Heart left ventricle (tissue), 16 donors: ENCODE measurements around the gene CYP19A1. TPM values are rescaled to one million over a fixed set of nuclear protein-coding genes. Genes with fewer than 3 reads are reported as not detected.
"Not testable (repeated sequence)": the region's sequence is repeated elsewhere in the genome, so short reads cannot be mapped to it uniquely, and the experiment has no call there.

ENCODE experiments used
- ATAC-seq, 4 donors: fragments of 200-7000 bp; cut with Tn5 transposase; one replicate each; pipeline ENCODE4 v1.9.1; 2020 to 2022; ENCODE audit warnings: moderate library complexity in 4 of 4, mild to moderate bottlenecking in 3 of 4, moderate number of reproducible peaks in 1 of 4
- DNase-seq, 5 donors: peaks; one replicate each; pipeline ENCODE4 v3.0.0-alpha.2; 2020
- H3K27ac ChIP-seq, 12 donors: fragments of 200-600 bp; sonication (generic) in 4 of 12; one replicate each; pipeline versions ENCODE4 v1.5.0 to v1.8.0; 2016 to 2022; ENCODE audit warnings: mild to moderate bottlenecking in 2 of 12
- H3K27me3 ChIP-seq, 9 donors: fragments of 200-600 bp; sonication (generic) in 2 of 9; one replicate each; pipeline versions ENCODE4 v1.5.1 to v1.8.0; 2016 to 2022; ENCODE audit warnings: mild to moderate bottlenecking in 3 of 9
- H3K36me3 ChIP-seq, 9 donors: fragments of 200-600 bp; sonication (generic) in 2 of 9; one replicate each; pipeline versions ENCODE4 v1.5.0 to v1.8.0; 2018 to 2022; ENCODE audit warnings: mild to moderate bottlenecking in 2 of 9
- H3K4me1 ChIP-seq, 12 donors: fragments of 200-600 bp; sonication (generic) in 4 of 12; one replicate each; pipeline versions ENCODE4 v1.5.0 to v1.8.0; 2016 to 2022; ENCODE audit warnings: mild to moderate bottlenecking in 3 of 12
- H3K4me3 ChIP-seq, 12 donors: fragments of 200-600 bp; sonication (generic) in 4 of 12; one replicate each; pipeline versions ENCODE4 v1.5.0 to v1.8.0; 2017 to 2022; ENCODE audit warnings: mild to moderate bottlenecking in 9 of 12, moderate library complexity in 4 of 12
- H3K9me3 ChIP-seq, 12 donors: fragments of 200-600 bp; sonication (generic) in 4 of 12; one replicate each; pipeline versions ENCODE4 v1.5.0 to v1.8.0; 2016 to 2022; ENCODE audit warnings: mild to moderate bottlenecking in 1 of 12
- POLR2A ChIP-seq, 2 donors: fragments of 450-650 bp; IDR thresholded peaks; one replicate each; pipeline ENCODE4 v1.6.1; 2017; ENCODE audit warnings: antibody characterized with exemption in 2 of 2, mild to moderate bottlenecking in 2 of 2, moderate library complexity in 2 of 2
- WGBS, 4 donors: extraction: QIAGEN DNeasy Blood & Tissue Kit in 2 of 4; methylation state at CpG; one replicate each; pipeline versions ENCODE4 v1.1.5 to v1.1.7; 2013 to 2018; 5-methylcytosine and 5-hydroxymethylcytosine counted together
- intact Hi-C, 10 donors: fragments of 100-400 bp; cut with DNase I; formaldehyde crosslinking; loops; one replicate each; pipeline versions ENCODE4 v1.11.1 to v1.14.2; 2022
- polyA plus RNA-seq, 2 donors: library from polyadenylated mRNA; stranded (reverse); fragments of 200-250 nt; gene quantifications; one replicate each; pipeline ENCODE4 v1.2.3, GENCODE V29; 2013
- total RNA-seq, 9 donors: library from RNA; depleted of rRNA in 2 of 9; stranded (reverse); fragments of >200 nt in 2 of 9; fragmentation: NEBNext Ultra II Directional in 3 of 9; extraction: Animal tissue kit (Norgen Biotek cat#: 25700) in 3 of 9; gene quantifications; one replicate each; pipeline versions ENCODE4 v1.1.0 to v1.2.4, GENCODE V29; 2016 to 2023
- TF ChIP-seq, protein P1 (sequence below), 12 donors: fragments of 200-600 bp; sonication (generic) in 4 of 12; IDR thresholded peaks; one replicate each; pipeline versions ENCODE4 v1.5.0 to v1.8.0; 2018 to 2022; ENCODE audit warnings: antibody characterized with exemption in 12 of 12, mild to moderate bottlenecking in 5 of 12
- donor health status: ischemic (EF 13 %, LVEDD 7.1; RV severe dilation, severe dysfunction).
- donor health status: healthy with polysubstance abuse.
- donor health status: DM: no; HTN: yes; CAD: no.
- donor health status: DM: no; HTN: no; CAD: no.
- donor health status: ischemic (EF 25% LVEDD 6.9; RV normal size, moderate dysfunction).
- donor health status: ischemic (EF 25% LVEDD 5.7; RV mildly dilated, moderate dysfunction).
- donor health status: healthy.
- donor health status: DM: yes; HTN: yes; CAD: no.
- donor health status: ischemic (EF 35%, LVEDD 5.7; RV mildly dilated, moderate dysfunction).
- donor health status: nonischemic (EF 11% LVEDD 7.7; RV severe dilation, severe dysfunction).
- donor health status: DM: yes; HTN: yes; CAD: no.
- donor health status: PGD.
- donor health status: ischemic (EF 29% LVEDD 5.4; RV normal size, mild dysfunction).
- donor health status: nonischemic (EF 23%, LVEDD 6.1; RV moderate dilation, normal function).

CYP19A1 gene
- total and polyA plus RNA-seq, 11 donors = 0.15 to 5.4 (median 0.60) TPM

GRCh38 chr15:51262463-51262862 is 75.9 kb downstream of the CYP19A1 start:
- H3K9me3 ChIP-seq = no peaks in the 10 kb centered on the region
- H3K4me3 ChIP-seq = no peak overlapping the region
- no peaks in the 10 kb centered on the region for H3K36me3 ChIP-seq
- no peak for ATAC-seq
- H3K4me1 ChIP-seq = peaks cover 0 to 15% (median 1%) of the 10 kb centered on the region in 12 donors
- H3K27me3 ChIP-seq = peaks cover 0 to 11% (median 0%) of the 10 kb centered on the region in 9 donors
- H3K27ac ChIP-seq = no peak overlapping the region
- intact Hi-C loops = no loop called here
- DNase-seq = no peak
- TF ChIP-seq, protein P1, sequence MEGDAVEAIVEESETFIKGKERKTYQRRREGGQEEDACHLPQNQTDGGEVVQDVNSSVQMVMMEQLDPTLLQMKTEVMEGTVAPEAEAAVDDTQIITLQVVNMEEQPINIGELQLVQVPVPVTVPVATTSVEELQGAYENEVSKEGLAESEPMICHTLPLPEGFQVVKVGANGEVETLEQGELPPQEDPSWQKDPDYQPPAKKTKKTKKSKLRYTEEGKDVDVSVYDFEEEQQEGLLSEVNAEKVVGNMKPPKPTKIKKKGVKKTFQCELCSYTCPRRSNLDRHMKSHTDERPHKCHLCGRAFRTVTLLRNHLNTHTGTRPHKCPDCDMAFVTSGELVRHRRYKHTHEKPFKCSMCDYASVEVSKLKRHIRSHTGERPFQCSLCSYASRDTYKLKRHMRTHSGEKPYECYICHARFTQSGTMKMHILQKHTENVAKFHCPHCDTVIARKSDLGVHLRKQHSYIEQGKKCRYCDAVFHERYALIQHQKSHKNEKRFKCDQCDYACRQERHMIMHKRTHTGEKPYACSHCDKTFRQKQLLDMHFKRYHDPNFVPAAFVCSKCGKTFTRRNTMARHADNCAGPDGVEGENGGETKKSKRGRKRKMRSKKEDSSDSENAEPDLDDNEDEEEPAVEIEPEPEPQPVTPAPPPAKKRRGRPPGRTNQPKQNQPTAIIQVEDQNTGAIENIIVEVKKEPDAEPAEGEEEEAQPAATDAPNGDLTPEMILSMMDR (IDR thresholded peaks at IDR 0.05) = no peak
- no peak for TF ChIP-seq POLR2A (IDR thresholded peaks at IDR 0.05)
- WGBS, 4 donors = 45 to 86% (median 58%) methylated on average over 2 of the region's 2 CpGs

GRCh38 chr15:51261113-51261512 is 77.3 kb downstream of the CYP19A1 start:
- ATAC-seq, H3K36me3 ChIP-seq, H3K27ac ChIP-seq, DNase-seq, intact Hi-C loops, H3K4me1 ChIP-seq, H3K27me3 ChIP-seq, H3K9me3 ChIP-seq, H3K4me3 ChIP-seq: not testable (repeated sequence)
- 80 to 87% (median 83%) methylated on average over 7 of the region's 7 CpGs for WGBS, 4 donors

GRCh38 chr15:51260202-51260601 is 78.2 kb downstream of the CYP19A1 start:
- ATAC-seq = no peak

GRCh38 chr15:51255533-51255932 is 82.9 kb downstream of the CYP19A1 start:
- Histone ChIP-seq H3K4me1 (peaks cover 0 to 10% (median 0%) of the 10 kb centered on the region in 12 donors), H3K27ac (no peak overlapping the region), H3K9me3 (no peaks in the 10 kb centered on the region), H3K4me3 (no peak overlapping the region), H3K36me3 (no peaks in the 10 kb centered on the region), H3K27me3 (peaks cover 0 to 4% (median 0%) of the 10 kb centered on the region in 9 donors)
- 85 to 91% (median 89%) methylated on average over 2 of the region's 2 CpGs for WGBS, 4 donors
- no peak for DNase-seq
- no peak for TF ChIP-seq POLR2A (IDR thresholded peaks at IDR 0.05)
- intact Hi-C loops = no loop called here
- no peak for ATAC-seq

More at GRCh38 chr15:51260202-51260601, 78.2 kb downstream of the CYP19A1 start:
- Histone ChIP-seq H3K4me3 (no peak overlapping the region), H3K27ac (no peak overlapping the region), H3K36me3 (no peaks in the 10 kb centered on the region), H3K27me3 (peaks cover 0 to 4% (median 0%) of the 10 kb centered on the region in 9 donors), H3K4me1 (peaks cover 0 to 4% (median 0%) of the 10 kb centered on the region in 12 donors), H3K9me3 (no peaks in the 10 kb centered on the region)
- 65 to 70% (median 68%) methylated on average over 4 of the region's 4 CpGs for WGBS, 4 donors
- no peak for DNase-seq
- TF ChIP-seq, protein P1 (IDR thresholded peaks at IDR 0.05) = no peak
- TF ChIP-seq POLR2A (IDR thresholded peaks at IDR 0.05) = no peak
- intact Hi-C loops = no loop called here

DNA sequence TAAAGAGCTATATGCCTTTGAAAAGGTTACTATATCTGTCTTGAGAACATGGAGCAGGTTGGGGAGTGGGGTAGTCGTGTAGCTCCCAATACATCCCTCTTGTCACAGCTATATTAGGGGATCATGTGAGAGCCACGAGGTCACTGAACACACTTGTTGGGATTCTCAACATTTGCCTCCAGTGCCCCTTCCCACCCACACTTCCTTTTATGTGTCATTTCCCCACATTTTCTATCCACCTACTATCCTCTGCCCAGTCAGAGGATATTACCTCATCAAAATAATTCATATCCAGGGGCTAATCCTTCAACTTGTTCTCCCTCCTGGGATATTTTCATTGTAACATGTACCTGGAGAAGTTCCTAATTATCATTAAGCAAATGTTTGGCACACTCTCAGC is 85.0 kb downstream of the CYP19A1 start:
- H3K27ac ChIP-seq = no peak overlapping the region
- peaks cover 0 to 4% (median 0%) of the 10 kb centered on the region in 9 donors for H3K27me3 ChIP-seq
- TF ChIP-seq, protein P1 (IDR thresholded peaks at IDR 0.05) = no peak
- no peak for TF ChIP-seq POLR2A (IDR thresholded peaks at IDR 0.05)
- DNase-seq (no peak), ATAC-seq (no peak)
- H3K4me1 ChIP-seq = peaks cover 0 to 10% (median 0%) of the 10 kb centered on the region in 12 donors
- WGBS, 4 donors = 57 to 70% (median 63%) methylated on average over 2 of the region's 2 CpGs
- H3K4me3 ChIP-seq = no peak overlapping the region
- no peaks in the 10 kb centered on the region for H3K36me3 ChIP-seq
- no peaks in the 10 kb centered on the region for H3K9me3 ChIP-seq
- intact Hi-C loops = no loop called here
